Kidney capillary endothelial cell (primary cell): Measurements from ENCODE around the gene MMP24OS.

Experiments used
- DNase-seq: peaks from one replicate; pipeline ENCODE4 v3.0.0-alpha.2; 2018; ENCODE audit warnings: low spot score

The MMP24OS gene

DNA sequence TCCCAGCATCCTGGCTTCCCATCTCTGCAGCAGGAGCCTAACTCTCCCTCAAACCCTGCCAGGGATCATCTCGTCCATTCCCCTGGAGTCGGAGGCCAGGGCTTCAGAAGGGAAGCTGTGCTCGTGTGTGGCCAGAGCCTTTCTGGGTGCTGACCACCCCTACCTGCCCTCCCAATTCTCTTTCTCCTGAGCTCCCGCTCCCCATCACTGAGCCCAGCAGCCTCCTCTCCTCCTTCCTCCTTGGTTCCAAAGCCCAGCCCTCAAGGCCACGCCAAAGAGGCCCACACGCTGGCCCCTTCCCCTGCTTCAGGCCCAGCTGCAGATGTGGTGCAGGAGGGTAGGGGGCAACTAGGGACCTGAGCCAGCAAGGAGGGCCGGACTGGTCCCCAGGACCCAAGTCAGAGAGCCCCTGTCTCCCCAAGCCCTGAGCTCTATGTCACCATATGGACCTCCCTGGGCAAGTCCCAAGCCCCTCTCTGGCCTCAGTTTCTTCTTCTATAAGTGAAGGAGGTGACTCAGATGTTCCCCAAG is 13.0 kb upstream of the MMP24OS start:
- no peak for DNase-seq

DNA sequence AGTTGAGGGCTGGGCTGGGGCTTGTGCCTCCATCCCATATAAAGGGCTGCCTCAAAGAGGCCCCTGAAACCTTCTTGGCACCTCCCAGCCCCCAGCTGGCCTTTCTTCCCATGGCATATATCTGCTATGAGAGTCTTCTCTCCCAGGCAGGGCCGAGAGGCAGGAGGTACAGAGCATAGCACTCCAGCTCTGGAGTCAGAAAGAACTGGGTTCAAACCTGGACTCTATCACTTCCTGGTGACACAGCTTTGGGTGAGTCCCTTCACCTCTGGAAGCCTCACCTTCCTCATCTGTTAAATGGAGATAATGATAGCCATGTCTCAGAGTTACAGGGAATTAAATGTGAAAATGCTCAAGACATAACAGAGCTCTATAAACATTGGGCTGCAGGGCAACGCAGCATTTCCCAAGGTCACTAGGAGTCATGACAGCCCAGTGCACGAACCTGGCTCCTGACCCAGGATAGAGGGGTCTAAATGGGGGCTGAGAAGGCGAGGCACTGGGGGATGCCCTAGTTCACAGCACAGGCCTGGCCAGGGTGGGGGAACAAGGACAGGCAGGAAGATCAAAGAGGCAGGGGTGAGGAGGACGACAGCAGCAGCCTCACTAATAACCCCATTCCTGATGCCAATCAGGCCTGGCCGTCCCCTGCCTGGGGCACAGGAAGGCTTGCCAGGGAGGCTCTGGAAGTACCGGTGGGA is 12.4 kb upstream of the MMP24OS start:
- no peak for DNase-seq

DNA sequence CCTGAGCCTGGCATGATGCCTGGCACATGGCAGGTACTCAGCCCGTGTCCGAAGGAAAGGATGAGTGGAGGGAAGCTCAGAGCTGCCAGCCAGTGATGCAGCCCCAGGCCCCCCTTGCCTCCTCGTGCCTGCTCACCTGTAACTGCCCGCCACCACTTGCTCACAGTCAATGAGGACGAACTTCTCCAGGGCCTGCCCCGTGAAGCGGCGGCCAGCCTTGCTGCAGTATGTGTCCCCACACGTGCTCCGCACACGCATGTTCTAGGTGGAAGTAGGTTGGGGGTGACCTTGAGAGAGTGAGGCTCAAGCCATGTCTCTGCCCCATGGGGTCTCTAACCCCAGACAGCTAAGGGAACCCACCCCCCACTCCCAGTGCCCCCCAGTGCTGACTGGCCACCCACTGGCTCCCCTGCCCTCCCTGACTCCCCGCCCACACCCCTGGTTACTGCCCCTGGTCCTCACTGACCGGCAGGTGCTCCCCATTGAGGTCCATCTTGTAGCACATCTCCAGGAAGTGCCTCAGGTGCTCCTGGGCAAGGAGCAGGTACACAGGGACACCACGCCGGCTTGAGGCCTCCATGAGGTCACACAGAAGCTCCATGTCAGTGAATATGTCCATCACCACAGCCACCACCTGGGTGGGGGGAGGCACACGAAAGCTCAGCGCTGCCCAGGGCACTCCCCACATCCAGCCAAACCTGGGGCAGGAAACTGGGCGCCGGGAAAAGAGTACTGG is 10.6 kb upstream of the MMP24OS start:
- no peak for DNase-seq

DNA sequence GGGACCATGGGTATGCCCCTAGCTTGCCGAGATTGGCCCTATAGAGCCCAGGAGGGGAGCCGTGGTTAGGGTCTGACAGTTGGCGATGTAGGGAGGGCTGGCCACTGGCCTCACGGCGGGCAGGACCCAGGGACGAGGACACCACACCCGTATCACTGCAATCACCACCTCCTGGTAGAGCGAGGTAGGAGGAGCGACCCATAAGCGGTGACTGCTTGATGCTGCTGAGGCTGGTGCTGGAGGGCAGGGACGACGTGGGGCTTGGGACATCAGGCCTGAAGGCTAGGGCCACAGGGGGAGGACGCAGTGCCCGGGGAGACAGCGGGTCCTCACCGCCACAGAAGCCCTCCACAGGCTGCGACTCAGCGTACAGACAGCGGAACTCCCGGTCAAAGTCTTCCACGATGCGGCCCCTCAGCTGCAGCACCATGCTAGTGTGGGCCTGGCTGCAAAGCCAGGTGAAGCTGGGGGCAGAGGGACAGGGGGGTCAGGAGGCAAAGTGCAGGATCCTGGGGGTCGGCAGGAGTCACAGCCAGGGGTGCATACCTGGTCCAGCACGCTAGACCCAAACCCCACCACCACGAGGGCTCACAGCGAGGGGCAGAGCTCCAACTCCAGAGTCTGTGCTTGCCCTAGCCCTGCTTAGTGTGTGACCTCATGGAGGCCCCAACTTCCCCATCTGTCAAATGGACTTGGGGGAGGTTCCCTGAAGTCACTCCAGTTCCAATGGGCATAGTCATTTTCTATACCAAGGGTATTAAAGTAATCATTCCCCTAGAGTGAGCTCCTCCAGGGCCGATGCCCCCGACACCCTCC is 9.8 kb upstream of the MMP24OS start:
- no peak for DNase-seq

DNA sequence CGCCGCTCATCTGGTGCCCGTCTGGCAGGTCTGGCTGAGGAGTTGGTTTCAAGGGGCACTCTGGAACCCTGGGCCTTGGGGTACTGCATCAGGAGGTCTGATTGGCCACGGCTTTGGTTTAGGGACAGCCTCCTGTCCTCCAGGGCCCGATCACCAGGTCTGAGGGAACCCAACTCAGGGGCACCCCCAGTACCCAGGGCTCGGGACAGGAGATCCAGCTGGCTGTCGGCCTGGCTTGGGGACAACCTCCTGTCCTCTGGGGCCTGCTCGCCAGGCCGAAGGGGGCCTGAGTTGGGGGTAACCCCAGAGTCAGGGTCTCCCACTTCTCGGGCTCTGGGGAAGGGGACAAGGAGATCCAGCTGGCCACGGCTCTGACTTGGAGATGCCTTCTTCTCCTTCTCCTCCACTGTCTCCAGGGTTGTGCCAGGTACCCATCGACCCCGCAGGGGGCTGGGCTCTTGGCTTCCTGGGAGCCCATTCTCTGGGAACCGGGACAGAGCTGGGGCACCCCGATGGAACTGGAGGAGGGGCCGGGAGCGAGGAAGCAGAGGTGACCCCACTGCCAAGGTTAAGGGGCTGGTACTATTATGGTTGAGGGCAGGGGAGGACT is 9.1 kb upstream of the MMP24OS start:
- DNase-seq = no peak

DNA sequence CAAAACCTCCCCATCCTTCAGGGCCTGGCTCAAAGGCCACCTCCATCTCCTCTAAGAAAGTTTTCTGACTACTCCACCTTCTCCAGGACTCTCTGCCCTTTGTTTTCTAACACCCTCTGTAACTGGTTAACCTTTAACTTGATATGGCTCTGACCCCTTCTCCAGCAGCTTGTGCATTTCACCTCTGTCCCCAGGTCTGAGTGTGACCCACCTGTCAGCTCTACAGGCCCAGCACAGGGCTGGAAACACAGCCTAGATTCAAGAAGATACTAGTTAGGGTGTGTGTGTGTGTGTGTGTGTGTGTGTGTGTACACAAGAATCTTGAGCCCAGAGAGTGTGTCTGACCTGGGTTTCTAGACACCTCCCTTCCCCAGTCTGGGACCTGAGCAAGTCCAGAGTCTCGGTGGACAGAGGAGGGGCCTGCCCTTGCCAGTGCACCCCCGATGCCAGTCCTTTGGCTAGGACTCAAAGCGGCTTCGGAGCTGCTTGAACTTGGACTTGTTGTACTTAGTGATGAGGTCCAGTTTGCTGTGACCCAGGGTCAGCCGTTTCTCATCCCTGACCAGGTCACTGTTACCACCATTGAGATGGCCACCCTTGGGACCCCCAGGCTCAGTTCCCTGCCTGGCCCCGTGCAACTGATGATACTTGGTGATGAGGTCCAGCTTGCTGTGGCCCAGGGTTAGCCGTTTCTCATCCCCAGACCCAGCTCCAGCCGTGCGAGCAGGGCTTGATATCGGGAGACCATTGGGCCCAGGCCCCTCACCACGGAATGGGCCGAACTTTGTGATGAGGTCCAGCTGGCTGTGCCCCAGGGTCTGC is 8.4 kb upstream of the MMP24OS start:
- no peak for DNase-seq

DNA sequence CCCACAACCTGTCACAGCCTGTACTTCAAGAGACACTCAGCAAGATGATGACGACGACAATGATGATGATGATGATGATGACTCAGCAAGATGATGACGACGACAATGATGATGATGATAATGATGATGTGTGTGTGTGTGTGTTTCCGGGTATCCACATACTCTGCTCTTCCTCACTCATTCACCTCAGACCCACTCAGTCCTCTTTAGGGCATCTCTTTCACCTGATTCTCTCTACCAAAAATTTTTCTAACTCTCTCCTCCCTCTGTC is 7.8 kb upstream of the MMP24OS start:
- DNase-seq = no peak

DNA sequence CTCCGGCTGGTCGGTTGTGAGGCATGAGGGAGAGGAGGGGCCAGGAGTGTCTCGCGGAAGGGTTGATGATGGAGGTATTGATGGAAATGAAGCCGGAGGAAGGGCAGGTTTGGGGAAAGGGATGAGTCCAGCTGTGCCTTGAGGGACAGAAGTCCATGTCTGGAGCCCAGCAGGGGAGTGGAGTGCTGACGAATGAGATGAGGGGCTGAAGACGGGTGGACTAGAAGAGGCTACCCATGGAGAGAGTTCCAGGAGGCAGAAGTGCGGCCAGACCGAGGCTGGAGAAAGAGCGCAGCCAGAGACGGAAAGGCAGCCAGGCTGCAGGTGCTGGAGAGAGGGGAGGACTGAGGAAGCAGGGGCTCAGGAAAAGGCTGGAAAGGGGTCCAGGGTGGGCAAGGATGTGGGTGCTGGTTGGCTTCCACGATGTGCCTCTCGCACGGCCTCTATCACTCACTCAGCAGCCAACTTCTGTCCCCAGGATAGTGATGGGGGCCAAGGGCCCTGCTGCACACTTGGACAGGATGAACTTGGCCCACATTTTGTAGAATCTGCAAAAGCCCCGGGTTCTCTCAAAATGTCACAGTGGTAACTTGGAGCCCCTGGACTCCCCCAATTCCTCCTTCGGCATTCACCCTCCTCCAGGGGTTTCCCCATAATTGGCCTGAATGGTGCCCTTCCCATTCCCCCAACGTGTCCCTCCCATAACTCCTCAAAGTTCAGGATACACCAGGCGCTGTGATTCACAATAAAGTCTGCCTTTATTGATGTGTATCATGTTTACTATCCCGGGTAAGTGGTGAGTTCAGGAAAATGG is 7.3 kb upstream of the MMP24OS start:
- no peak for DNase-seq

DNA sequence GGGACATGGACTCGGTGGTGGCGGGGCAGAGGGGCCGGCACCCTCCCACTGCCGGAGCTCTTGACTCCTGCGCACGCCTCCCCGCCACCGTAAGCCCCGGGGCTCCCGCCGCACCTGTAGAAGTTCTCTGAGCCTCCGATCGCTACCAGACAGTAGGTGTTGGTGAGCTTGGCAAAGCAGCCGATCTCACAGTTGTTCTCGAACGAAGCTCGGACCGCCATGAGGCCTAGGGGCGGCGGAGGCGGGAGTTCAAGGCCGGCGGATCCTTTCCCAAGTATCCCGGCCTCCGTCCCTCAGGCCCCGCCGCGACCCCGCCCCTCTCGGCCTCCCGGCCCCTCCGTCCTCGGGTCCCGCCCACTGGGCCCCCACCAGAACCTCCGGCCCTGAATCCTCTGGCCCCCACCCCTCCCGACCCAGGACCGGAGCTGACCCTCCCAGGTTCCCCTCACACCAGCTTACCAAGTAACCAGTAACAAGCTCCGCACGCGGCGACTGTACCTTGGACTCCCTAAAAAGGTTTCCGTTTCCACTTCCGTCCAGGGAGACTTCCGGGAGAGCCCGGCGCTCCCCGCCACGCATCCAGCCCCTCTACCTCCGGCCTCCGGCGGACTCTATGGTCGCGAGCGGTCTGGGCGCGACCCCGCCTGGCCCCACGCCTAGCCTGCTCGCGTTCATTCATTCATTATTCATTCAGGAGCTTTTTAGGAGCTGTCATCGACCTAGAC is 6.5 kb upstream of the MMP24OS start, which contains the start of gene EIF6:
Gene EIF6 (minus strand): TSS at position 506 of the 725 bp plus-strand sequence. CDS start 285 bp downstream, at position 221.
- DNase-seq = peak; percentile 86

DNA sequence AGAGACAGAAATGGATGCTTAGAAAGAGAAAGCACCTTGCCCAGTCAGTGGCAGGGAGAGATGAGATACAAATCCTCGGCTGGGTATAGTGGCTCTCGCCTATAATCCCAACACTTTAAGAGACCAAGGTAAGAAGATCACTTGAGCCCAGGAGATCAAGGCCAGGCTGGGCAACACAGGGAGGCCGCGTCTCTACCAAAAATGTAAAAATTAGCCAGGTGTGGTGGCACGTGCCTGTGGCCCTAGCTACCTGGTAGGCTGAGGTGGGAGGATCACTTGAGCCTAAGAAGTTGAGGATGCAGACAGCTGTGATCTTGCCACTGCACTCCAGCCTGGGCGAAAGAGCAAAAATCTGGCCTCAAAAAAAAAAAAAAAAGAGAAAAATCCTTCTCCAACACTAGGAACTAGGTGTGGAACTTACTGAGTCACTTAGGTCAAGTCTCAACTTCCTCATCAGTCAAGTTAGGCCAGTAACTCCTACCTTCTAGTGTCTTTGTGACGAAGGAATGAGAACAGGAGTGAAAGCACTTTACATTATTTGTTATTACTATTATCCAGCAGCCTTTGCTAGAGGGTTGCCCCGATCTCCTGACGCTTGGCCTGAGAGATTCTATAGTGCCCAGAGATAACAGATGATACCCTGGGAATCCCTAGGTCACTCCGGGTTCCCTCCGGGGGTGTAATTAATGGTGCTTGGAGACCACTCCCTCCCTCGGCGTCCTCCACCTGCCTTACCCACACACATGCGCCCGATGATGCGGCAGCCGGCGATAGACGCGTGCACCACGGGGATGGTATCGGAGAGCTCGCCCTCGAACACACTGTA is 5.7 kb upstream of the MMP24OS start:
- DNase-seq = no peak

DNA sequence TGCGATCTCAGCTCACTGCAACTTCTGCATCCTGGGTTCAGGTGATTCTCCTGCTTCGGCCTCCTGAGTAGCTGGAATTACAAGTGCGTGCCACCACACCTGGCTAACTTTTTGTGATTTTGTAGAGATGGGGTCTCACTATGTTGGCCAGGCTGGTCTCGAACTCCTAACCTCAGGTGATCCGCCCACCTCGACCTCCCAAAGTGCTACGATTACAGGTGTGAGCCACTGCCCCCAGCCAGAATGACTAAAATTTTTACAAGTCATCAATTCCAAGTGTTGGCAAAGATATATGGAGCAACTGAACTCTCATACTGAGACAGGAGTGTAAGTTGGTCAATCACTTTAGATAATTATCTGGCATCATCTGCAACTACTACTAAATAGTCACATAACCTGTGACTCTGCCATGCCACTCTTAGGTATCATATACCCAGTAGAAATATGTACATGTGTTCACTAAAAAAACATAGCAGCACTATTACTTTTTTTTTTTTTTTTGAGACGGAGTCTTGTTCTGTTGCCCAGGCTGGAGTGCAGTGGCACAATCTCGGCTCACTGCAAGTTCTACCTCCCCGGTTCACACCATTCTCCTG is 3.7 kb upstream of the MMP24OS start:
- no peak for DNase-seq

DNA sequence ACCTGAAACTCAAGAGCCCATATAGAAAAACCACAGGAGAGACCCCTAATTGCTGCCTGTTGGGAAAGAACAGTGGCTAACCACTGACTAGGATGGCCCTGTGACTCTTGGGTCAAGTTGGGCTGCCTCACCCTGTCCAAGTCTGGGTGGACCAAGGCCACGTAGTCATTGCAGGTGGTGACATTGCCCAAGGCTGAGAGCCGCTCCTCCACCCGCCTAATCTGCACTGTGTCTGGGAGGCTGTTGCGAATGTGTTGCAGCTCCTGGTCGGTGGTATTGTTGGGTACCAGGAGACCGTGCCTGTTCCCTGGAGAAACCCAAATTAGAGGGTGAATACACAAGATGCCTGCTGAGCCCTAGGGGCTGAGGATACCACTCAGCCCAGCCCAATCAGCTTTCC is 2.6 kb upstream of the MMP24OS start:
- no peak for DNase-seq

DNA sequence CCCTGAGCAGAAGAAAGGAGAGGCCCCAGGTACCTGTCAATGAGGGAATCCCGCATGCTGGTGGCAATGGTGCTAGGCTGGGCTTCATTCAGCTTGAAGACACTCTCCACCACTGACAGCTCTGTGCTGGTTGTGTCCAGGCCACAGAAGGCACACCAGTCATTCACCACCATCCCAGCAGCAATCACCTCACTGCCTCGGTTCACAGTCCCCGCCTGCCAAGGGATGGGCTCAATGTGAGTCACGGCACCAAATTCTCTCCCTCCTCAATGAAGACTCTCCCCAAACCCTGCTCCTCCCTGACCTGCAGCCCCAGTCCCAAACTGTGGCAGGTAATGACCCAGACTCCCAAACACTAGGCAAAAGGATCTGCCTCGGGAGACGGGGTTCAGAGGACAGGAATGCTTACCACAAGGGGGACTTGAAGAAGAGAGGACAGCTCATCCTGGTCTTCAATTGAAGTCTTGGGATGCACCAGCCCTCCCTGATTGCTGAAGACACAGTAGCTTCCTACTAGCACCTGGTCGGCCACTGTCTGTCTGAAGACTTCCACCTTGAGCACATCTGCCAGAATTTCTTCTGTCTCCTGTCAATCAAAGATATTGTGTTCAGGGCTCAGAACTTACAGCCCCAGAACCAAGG is 1.7 kb upstream of the MMP24OS start:
- DNase-seq = no peak

DNA sequence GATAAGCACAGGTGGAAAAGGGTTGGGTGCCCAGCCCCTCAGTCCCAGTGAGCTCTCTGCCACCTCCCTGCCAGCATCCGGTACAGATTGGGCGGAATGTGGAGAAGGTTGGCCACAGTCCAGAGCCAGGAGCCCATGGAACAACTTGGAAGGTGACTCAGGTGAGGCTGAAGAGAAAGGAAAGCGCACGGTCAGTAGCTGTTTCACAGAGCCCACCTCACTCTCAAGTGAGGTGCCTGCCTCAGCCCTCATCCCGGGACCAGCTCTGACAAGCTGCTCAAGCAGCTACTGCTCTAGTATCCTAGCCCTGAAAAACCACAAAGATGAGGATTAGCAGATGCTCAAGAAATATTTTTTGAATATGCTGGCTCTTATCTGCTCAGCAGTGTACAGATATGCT is 1.1 kb upstream of the MMP24OS start:
- no peak for DNase-seq

DNA sequence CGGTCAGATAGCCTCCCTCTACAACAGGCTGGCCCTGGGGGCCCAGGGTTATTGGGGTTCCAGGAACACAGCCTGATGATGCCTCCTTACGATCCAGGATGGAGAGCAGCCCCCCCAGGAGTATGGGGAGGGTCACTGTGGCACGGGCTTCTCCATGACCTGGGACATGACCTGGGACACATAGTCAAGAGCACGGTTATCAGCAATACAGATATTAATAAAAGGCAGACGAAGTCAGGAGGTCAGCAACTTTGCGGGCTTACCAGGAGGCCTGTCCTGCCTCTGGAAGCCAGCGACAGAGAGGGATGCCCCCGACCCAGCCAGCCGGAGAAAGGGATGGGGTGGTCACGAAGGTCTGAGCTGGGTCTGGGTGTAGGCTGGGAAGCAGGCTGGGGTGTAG is 795 bp downstream of the MMP24OS start:
- DNase-seq = no peak

DNA sequence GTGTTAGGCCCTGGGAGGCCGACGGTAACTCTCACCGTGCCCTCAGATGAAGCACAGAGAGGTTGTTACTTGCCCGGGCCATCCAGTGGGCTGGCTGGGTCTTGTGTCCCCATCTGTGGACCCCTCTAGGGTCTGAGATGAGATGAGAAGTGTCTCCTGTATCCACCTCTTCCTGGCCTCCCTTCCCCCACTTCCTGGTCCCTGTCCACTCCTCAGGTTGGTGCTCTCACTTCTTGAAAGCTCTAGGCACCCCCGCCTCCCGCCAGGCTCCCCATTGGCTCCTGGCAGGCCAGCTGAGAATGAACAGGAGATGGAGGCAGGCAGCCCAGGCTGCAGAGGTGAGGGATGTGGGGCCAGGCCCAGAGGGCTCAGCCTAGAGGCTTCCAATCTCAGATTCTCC is 1.5 kb downstream of the MMP24OS start:
- no peak for DNase-seq

DNA sequence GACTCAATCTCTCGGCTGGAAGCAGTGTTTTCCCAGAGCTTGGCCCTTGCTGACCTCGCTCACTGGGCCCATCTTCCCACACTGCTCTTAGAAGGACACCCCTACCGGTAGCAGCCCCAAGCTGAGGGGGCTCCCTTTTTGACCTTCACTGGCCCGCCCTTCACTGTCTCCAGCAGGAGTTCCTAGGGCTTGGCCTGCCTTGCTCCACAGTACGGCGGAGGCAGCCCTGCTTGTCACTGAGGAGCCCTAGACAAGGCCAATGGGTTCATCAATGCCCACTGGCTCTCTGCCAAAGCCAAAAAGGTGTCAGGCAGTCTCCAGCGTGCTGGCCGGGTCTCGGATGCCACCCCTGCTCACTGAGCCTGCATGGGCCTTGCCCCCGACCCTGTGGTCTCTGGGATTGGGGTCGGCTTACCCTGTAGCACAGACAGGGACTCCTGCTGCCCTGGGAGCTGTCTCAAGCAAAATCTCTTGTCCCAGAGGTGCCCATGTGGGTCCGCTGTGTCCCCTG is 2.1 kb downstream of the MMP24OS start:
- DNase-seq = no peak
